Activated CD4-positive, alpha-beta memory T cell treated with anti-CD3 and anti-CD28 coated beads for 36 hours (primary cell): ENCODE measurements around the gene RHOBTB1. TPM values are rescaled to one million over a fixed set of nuclear protein-coding genes. Genes with fewer than 3 reads are reported as not detected.

Experiments used
- CTCF ChIA-PET: fragments of 350-600 bp; sonication (Branson Sonifier 250); formaldehyde crosslinking; loops from one replicate; lab custom pipeline; 2021; ENCODE audit warnings: antibody characterized with exemption, inconsistent platforms; lab: Charles Lee
- POLR2A ChIA-PET: fragments of 350-600 bp; sonication (Branson Sonifier 250); formaldehyde crosslinking; loops from one replicate; lab custom pipeline; 2021; ENCODE audit warnings: antibody characterized with exemption; lab: Charles Lee
- DNase-seq: peaks from one replicate; pipeline ENCODE4 v3.0.0-alpha.2; 2020
- H3K27ac Mint-ChIP-seq: one replicate; pipeline ENCODE4 v1.8.0; 2021; ENCODE audit warnings: mixed read lengths
- H3K27me3 Mint-ChIP-seq: one replicate; pipeline ENCODE4 v1.8.0; 2021; ENCODE audit warnings: mixed read lengths
- H3K36me3 Mint-ChIP-seq: one replicate; pipeline ENCODE4 v1.8.0; 2021; ENCODE audit warnings: mixed read lengths
- H3K4me1 Mint-ChIP-seq: one replicate; pipeline ENCODE4 v1.8.0; 2021; ENCODE audit warnings: low read depth, mixed read lengths
- H3K4me3 Mint-ChIP-seq: one replicate; pipeline ENCODE4 v1.8.0; 2021; ENCODE audit warnings: mild to moderate bottlenecking, mixed read lengths
- H3K9me3 Mint-ChIP-seq: one replicate; pipeline ENCODE4 v1.8.0; 2021; ENCODE audit warnings: mixed read lengths
- intact Hi-C: fragments of 100-400 bp; cut with micrococcal nuclease; formaldehyde crosslinking; loops from one replicate; pipeline ENCODE4 v1.15.1; 2023
- total RNA-seq, 2 experiments: library from RNA; stranded (reverse); gene quantifications; one replicate each; pipeline ENCODE4 v1.2.3, GENCODE V29; 2021

Gene RHOBTB1
- total RNA-seq, 2 experiments from 2014 or later = not detected

DNA sequence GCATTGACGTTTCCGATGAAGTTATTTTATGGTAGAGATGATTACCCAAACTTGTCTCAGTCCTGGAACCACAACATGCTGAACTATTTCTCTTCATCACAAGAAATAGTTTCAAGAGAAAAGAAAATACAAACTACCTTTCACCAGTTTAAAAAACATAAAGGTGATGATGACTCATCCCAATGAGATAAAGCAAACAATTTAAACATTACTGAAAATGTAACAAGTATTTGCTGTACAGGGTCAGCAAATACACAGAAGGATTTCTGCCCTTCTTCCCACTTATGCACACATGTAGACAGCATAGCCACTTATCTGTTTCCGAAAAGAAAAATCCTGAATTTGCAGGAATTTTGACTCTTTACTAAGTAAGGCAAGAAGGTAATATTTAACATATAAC, 50.8 kb downstream of the RHOBTB1 start:
- intact Hi-C loops = no loop called here
- ChIA-PET CTCF (no interaction called here), POLR2A (no interaction called here)
- H3K27me3 Mint-ChIP-seq = peaks cover 4% of the 10 kb centered on the region
- no peak overlapping the region for H3K27ac Mint-ChIP-seq
- DNase-seq = no peak
- H3K9me3 Mint-ChIP-seq = no peaks in the 10 kb centered on the region
- no peaks in the 10 kb centered on the region for H3K4me1 Mint-ChIP-seq
- no peak overlapping the region for H3K4me3 Mint-ChIP-seq
- H3K36me3 Mint-ChIP-seq = no peaks in the 10 kb centered on the region

DNA sequence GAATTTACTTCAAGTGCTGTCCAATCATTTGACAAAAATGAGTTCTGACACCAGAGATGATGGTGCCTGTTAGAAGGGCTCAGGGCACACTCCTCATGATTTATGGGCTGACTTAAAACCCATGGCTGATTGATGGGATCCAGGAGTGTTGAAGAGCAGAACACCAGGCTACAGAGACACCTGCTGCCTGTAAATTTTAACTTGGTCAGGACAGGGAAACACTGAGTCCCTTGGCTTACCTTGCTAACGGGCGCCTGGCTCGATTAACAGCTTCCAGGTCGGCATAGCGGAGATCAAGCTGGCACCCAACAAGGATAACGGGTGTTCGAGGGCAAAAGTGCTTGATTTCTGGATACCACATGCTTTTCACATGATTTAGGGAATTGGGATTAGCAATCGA, 51.4 kb downstream of the RHOBTB1 start:
- Mint-ChIP-seq H3K36me3 (no peaks in the 10 kb centered on the region), H3K27ac (no peak overlapping the region), H3K4me1 (no peaks in the 10 kb centered on the region), H3K27me3 (peaks cover 4% of the 10 kb centered on the region), H3K4me3 (no peak overlapping the region), H3K9me3 (no peaks in the 10 kb centered on the region)
- DNase-seq = no peak
- intact Hi-C loops = no loop called here
- ChIA-PET POLR2A (no interaction called here), CTCF (no interaction called here)

DNA sequence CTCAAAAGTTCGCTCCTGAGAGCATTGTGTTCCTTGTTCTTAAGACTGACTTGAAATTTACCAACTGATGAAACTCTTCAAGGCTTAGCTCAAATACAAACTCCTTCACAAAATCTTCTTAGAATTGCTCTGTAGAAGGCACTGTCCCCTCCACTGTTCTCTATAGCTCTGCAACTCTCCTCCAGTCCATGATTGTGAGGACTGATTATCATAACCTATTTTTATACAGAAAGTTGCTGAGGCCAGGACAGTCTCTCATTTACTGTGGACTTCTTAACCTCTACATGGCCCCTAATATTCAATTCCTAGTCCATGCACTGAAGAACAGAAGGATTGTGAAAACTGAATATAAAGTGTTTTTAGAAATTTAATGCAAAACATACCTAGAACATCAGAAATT, 53.2 kb downstream of the RHOBTB1 start:
- intact Hi-C loops = no loop called here
- POLR2A ChIA-PET = no interaction called here
- Mint-ChIP-seq H3K9me3 (no peaks in the 10 kb centered on the region), H3K4me3 (no peak overlapping the region), H3K27me3 (peaks cover 5% of the 10 kb centered on the region), H3K4me1 (no peaks in the 10 kb centered on the region), H3K27ac (no peak overlapping the region), H3K36me3 (no peaks in the 10 kb centered on the region)
- CTCF ChIA-PET = no interaction called here
- DNase-seq = no peak

DNA sequence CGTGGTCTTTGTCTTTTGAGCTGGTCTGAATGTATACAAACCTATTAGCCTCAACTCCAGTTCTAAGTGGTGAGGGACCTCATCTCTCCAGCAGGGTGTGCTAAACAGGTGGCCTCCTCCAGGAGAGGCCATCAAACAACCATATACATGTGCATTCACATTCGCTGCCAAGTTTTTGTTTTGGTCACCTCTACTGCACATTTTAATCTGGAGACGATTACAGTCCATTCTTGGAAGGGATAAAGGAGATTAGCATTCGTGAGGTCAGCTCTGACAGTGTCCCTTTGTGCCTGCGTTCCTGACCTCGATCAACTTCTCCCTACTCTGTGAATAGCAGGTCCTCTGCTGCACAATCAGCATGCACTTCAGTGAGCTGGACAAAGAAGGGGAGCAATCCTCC, 60.8 kb downstream of the RHOBTB1 start:
- no peaks in the 10 kb centered on the region for H3K9me3 Mint-ChIP-seq
- intact Hi-C loops = loop anchor here (2.0 kb wide), 1 partner anchor 78 kb away; no protein-coding TSS in a partner anchor
- no peak overlapping the region for H3K4me3 Mint-ChIP-seq
- DNase-seq = no peak
- no peak overlapping the region for H3K27ac Mint-ChIP-seq
- H3K27me3 Mint-ChIP-seq = peaks cover 3% of the 10 kb centered on the region
- ChIA-PET POLR2A (no interaction called here), CTCF (interaction anchor here (0.7 to 0.8 kb wide), 2 partner anchors 78 to 84 kb away, joined by 3 read pairs; no protein-coding TSS in a partner anchor)
- H3K36me3 Mint-ChIP-seq = no peaks in the 10 kb centered on the region
- H3K4me1 Mint-ChIP-seq = no peaks in the 10 kb centered on the region

DNA sequence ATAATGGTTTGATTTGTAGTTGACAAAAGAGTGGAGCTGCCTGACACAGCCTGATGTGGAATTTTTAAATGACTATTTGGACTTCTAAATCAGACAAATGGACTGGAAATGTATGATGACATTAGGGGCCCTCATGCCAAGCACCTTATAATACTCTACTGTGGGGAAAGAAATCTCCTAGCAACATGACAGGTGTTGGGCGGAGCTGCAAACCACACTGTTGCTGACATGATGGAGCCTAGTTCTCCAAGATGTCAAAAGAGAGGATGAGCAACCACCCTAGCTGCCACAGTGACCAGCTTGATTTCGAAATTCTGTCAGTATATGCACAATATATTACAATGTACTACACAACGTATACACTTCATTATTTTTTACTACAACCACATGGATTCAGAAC, 65.8 kb downstream of the RHOBTB1 start:
- intact Hi-C loops = no loop called here
- Mint-ChIP-seq H3K9me3 (no peaks in the 10 kb centered on the region), H3K27ac (no peak overlapping the region), H3K36me3 (no peaks in the 10 kb centered on the region), H3K27me3 (peaks cover 7% of the 10 kb centered on the region), H3K4me3 (no peak overlapping the region), H3K4me1 (no peaks in the 10 kb centered on the region)
- POLR2A ChIA-PET = interaction anchor here (0.7 kb wide), 1 partner anchor 1352 kb away, joined by 3 read pairs; no protein-coding TSS in a partner anchor
- DNase-seq = no peak
- CTCF ChIA-PET = no interaction called here

DNA sequence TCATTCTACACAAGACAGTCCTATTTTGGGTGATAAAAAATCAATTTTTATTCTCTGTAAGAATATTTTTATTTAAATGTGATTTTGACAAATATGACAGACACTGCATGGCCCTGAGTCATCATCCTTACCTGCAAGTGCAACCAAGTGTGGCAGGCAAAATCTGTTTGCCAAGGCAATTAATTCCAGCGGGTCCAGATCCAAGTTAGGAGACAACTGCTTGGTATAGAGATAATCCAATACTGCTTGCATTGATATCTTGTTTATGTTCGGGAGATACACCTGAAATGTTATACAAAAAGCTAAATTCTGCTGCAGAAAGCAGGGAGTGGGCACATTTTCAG, 66.2 kb downstream of the RHOBTB1 start:
- Mint-ChIP-seq H3K9me3 (no peaks in the 10 kb centered on the region), H3K4me1 (no peaks in the 10 kb centered on the region), H3K4me3 (no peak overlapping the region), H3K36me3 (no peaks in the 10 kb centered on the region), H3K27ac (no peak overlapping the region), H3K27me3 (peaks cover 7% of the 10 kb centered on the region)
- intact Hi-C loops = no loop called here
- no peak for DNase-seq
- POLR2A ChIA-PET = no interaction called here
- CTCF ChIA-PET = no interaction called here

DNA sequence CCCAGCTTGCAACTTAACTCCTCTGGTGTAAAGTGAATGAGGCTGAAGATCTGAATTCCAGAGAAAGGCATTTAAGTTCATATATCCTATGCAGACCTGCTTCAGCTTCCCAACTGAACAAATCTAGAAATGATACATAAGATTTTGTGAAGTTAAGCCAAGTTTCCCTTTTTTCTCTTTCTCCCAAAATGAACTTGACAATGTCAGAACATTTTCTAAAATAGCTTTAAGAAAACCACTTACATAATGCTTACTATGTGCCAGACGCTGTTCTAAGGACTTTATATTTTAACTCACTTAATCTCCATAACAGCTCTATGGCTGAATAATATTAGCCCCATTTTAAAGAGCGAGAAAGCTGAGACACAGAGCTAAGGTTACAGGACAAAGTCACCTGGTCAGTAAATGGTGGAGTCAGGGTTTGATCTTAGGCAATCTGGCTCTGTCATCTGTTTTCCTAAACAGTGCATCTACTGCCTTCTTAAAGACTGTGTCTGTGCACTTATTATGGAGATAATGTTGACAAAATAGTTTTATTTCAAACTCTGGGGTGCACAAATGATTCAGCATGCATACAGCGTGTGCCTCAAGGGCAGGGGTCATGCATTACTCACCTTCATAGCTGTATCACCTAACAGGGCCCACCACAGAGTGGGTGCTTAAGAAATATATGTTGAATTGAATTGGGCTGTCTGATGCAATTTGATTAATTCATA, 66.8 kb downstream of the RHOBTB1 start:
- Mint-ChIP-seq H3K27ac (no peak overlapping the region), H3K4me1 (no peaks in the 10 kb centered on the region), H3K36me3 (no peaks in the 10 kb centered on the region), H3K4me3 (no peak overlapping the region), H3K27me3 (peaks cover 7% of the 10 kb centered on the region), H3K9me3 (no peaks in the 10 kb centered on the region)
- DNase-seq = no peak
- ChIA-PET POLR2A (no interaction called here), CTCF (no interaction called here)
- intact Hi-C loops = no loop called here

DNA sequence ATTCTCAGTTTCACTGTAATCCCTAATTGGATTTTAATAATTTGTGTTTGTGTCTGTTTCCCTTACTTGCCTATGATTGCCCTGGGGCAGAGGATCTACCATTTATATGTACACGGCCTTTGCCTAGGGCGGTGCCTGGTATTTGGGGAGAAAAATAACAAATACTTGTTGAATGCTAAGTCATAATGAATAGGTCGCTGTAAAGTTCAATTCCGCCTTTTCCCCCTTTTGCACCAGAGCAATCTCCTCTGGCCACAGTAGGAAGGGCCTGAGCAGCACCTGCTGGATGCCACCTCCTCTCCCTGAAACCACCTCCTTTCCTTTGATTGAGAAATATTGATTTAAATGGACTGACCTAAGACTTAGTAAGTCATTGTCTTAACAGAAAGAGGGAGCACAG, 70.2 kb downstream of the RHOBTB1 start:
- no peak overlapping the region for H3K4me3 Mint-ChIP-seq
- H3K4me1 Mint-ChIP-seq = no peaks in the 10 kb centered on the region
- H3K27ac Mint-ChIP-seq = no peak overlapping the region
- H3K27me3 Mint-ChIP-seq = peaks cover 7% of the 10 kb centered on the region
- no peak for DNase-seq
- no peaks in the 10 kb centered on the region for H3K36me3 Mint-ChIP-seq
- intact Hi-C loops = no loop called here
- H3K9me3 Mint-ChIP-seq = no peaks in the 10 kb centered on the region
- ChIA-PET POLR2A (no interaction called here), CTCF (no interaction called here)

DNA sequence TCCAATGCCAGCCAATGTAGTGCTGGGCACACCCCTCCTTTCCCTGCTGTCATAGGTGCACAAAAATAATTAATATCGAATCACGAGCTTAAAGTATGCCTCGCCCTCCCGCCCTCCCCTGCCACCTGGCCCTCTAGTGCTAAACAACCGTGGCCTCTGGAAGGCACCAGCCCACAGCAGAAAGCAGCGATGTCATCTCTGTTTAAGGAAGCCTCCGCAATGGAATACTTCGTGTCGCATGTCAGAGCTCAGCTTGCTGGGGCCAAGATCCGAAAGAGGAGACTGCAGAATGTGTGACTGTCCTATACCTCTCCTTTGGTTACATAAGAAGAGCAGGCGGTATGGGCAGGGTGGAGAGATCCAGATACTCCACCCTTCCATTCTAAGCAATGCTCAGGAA, 71.5 kb downstream of the RHOBTB1 start:
- no peaks in the 10 kb centered on the region for H3K36me3 Mint-ChIP-seq

DNA sequence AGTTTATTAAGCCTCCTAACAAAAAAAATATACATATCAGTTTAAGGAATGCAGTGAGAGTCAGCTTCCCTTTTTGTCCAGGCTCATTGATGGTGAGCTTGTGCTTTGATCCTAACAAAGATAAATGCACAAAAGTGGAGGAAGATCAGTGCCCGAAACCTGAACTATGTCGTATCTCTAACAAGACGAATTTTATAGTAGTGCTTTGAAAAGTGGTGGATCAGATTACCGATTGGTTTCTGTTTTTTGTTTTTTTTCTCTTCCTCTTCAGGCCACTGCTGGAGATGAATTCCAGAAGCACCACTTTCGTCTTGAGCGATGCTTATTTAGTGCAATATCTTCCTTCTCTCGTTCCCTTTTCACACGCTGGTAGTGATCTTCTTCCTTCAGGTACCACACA, 72.8 kb downstream of the RHOBTB1 start:
- H3K27ac Mint-ChIP-seq = no peak overlapping the region
- no peaks in the 10 kb centered on the region for H3K4me1 Mint-ChIP-seq
- no peak for DNase-seq
- CTCF ChIA-PET = no interaction called here
- H3K9me3 Mint-ChIP-seq = no peaks in the 10 kb centered on the region
- peaks cover 9% of the 10 kb centered on the region for H3K27me3 Mint-ChIP-seq
- intact Hi-C loops = no loop called here
- no peaks in the 10 kb centered on the region for H3K36me3 Mint-ChIP-seq
- H3K4me3 Mint-ChIP-seq = no peak overlapping the region
- POLR2A ChIA-PET = no interaction called here

More for the DNA sequence above, 71.5 kb downstream of the RHOBTB1 start:
- Mint-ChIP-seq H3K4me1 (no peaks in the 10 kb centered on the region), H3K9me3 (no peaks in the 10 kb centered on the region), H3K27ac (no peak overlapping the region), H3K27me3 (peaks cover 9% of the 10 kb centered on the region), H3K4me3 (no peak overlapping the region)
- POLR2A ChIA-PET = no interaction called here
- intact Hi-C loops = no loop called here
- CTCF ChIA-PET = no interaction called here
- no peak for DNase-seq

DNA sequence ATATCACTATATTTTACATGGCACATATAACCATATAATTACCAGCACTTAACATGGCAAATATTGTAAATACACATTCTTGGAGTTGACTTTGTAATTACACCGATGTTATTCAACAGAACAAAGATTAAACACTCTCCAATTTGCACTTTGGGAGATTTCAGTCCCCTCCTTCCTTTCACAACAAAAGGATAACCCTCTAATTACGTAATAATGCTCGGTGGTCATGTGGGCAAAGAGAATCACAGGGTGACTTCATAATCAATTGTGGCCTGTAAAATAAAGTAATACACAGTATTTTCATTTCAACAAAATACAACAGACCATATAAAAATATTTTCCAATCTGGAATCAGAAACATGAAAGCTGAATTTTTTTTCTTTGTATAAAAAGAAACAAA, 73.2 kb downstream of the RHOBTB1 start:
- no peak for DNase-seq
- no peak overlapping the region for H3K27ac Mint-ChIP-seq
- H3K4me1 Mint-ChIP-seq = no peaks in the 10 kb centered on the region
- intact Hi-C loops = no loop called here
- H3K4me3 Mint-ChIP-seq = no peak overlapping the region
- ChIA-PET CTCF (no interaction called here), POLR2A (no interaction called here)
- H3K9me3 Mint-ChIP-seq = no peaks in the 10 kb centered on the region
- peaks cover 7% of the 10 kb centered on the region for H3K27me3 Mint-ChIP-seq
- H3K36me3 Mint-ChIP-seq = no peaks in the 10 kb centered on the region

DNA sequence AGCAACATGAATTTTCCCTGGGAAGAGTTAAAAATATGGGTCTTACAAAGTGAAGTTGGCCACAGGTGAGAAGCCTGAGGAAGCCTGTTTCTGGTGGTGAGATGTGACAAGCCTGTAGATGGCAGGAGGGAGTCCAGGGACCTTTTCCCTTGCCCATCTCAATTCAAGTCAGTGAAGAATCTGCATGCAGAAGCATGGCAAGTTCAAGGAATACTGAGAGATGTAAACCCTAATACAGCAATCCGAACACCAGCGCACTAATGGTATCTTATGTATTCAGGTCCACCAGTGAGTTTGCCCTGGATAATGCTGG, 73.6 kb downstream of the RHOBTB1 start:
- intact Hi-C loops = no loop called here
- H3K4me1 Mint-ChIP-seq = no peaks in the 10 kb centered on the region
- ChIA-PET POLR2A (no interaction called here), CTCF (no interaction called here)
- no peaks in the 10 kb centered on the region for H3K36me3 Mint-ChIP-seq
- no peak overlapping the region for H3K4me3 Mint-ChIP-seq
- DNase-seq = no peak
- H3K27me3 Mint-ChIP-seq = peaks cover 8% of the 10 kb centered on the region
- H3K27ac Mint-ChIP-seq = no peak overlapping the region
- H3K9me3 Mint-ChIP-seq = no peaks in the 10 kb centered on the region

DNA sequence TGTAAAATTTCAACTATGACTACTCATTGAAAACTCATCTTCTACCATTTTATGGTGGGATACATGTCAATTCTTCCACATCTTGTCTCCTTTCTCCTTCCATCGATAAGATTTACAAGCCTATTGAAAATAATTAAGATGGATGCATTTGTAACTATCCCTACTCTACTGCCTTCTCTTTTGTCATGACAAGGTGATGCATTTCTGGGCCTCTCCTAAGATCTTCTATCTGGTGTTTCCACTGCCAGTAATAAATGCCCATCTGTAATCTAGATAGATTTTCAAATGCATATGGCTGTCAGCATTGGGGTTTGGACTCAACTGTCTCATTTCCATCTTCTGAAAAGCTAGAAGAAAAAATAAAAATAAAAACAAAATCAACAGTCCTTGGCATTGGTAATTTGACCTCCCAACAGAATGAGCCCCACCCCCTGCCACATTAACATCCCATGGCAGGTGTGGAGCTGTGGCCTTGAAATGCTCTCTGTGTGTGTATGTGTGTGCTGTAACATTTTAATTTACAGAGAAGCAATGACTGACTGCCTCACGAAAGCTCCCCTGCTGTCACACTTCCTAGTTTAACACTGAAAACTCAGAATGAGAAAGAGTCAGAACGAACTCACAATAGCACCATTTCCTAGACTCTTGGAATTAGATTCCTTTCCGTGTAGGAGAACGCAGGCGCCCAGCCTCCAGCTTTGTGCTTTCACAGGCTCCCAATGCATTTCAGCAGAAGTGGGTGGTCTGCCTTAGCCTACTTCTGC, 74.2 kb downstream of the RHOBTB1 start:
- no peaks in the 10 kb centered on the region for H3K36me3 Mint-ChIP-seq
- ChIA-PET POLR2A (no interaction called here), CTCF (interaction anchor here (1.0 kb wide), 1 partner anchor 163 kb away, joined by 3 read pairs; no protein-coding TSS in a partner anchor)
- H3K27ac Mint-ChIP-seq = no peak overlapping the region
- no peaks in the 10 kb centered on the region for H3K4me1 Mint-ChIP-seq
- no peak for DNase-seq
- H3K9me3 Mint-ChIP-seq = no peaks in the 10 kb centered on the region
- peaks cover 8% of the 10 kb centered on the region for H3K27me3 Mint-ChIP-seq
- no peak overlapping the region for H3K4me3 Mint-ChIP-seq
- intact Hi-C loops = no loop called here
